ENCODE results near the gene SIDT2. TPM values are rescaled to one million over a fixed set of nuclear protein-coding genes. Genes with fewer than 3 reads are reported as not detected.
"Not testable (repeated sequence)": the region's sequence is repeated elsewhere in the genome, so short reads cannot be mapped to it uniquely, and the experiment has no call there.

The SIDT2 gene
- total and polyA plus RNA-seq, 2 of the 13 experiments (the other 11 are each of a cell fraction or from before 2014, with no cell fraction given), result 11.5 to 28.0 TPM

GRCh38 chr11:117205211-117205818 is 26.8 kb downstream of the SIDT2 start:
- Histone ChIP-seq H3K9me3 (ENCODE audit: low read length) (no peaks in the 10 kb centered on the region), H4K20me1 (ENCODE audit: insufficient read depth, low read length) (no peaks in the 10 kb centered on the region), H3K36me3 (replicated peaks in 1 of 2; ENCODE audit: control insufficient read depth in 1 of 2, insufficient read depth in 2 of 2, low read length in 2 of 2) (peaks cover 0 to 3% of the 10 kb centered on the region in 2 experiments; a peak in 1 of 5 replicates), H3K9ac (ENCODE audit: insufficient read depth, low read depth, low read length) (no peak overlapping the region), H3K27ac (ENCODE audit: extremely low read length, insufficient read depth, low read length) (no peak overlapping the region), H3K27me3 (ENCODE audit: control insufficient read depth in 1 of 2, insufficient read depth in 2 of 2, low read length in 2 of 2) (no peaks in the 10 kb centered on the region), H3K4me3 (replicated peaks in 1 of 3; ENCODE audit: insufficient read depth in 1 of 3, low read depth in 2 of 3, low read length in 3 of 3) (no peak overlapping the region), H3K79me2 (ENCODE audit: insufficient read depth, low read length) (no peaks in the 10 kb centered on the region), H3K4me2 (ENCODE audit: low read depth, low read length) (no peak overlapping the region), H3K4me1 (ENCODE audit: insufficient read depth, low read length) (no peaks in the 10 kb centered on the region), H2AFZ (ENCODE audit: low read length) (no peak overlapping the region)
- FAIRE-seq (peak; percentile 64), ATAC-seq (no peak), DNase-seq (ENCODE audit: low spot score) (no peak)
- 98% methylated on average over 6 of the region's 11 CpGs for WGBS (ENCODE audit: low lambda C conversion rate)
- intact Hi-C loops (cut with micrococcal nuclease; ENCODE audit: unreplicated experiment), result loop anchor here (5.0 kb wide), 1 partner anchor 73 kb away; no protein-coding TSS in a partner anchor
- in situ Hi-C loops (cut with HindIII; ENCODE audit: extremely low pct_ligation_motif_present, low pct_unique_long_range_greater_than_20kb), result loop anchor here (5.0 kb wide), 1 partner anchor 73 kb away; no protein-coding TSS in a partner anchor
- no TSS peak for BruUV-seq (replicated peaks)
- CTCF ChIA-PET (ENCODE audit: low intra/inter-chr PET ratio, low total read pairs), result no interaction called here
- POLR2A ChIA-PET, result no interaction called here
- TF ChIP-seq TSC22D2 (CRISPR knock-in tag; IDR thresholded peaks at IDR 0.05; ENCODE audit: borderline replicate concordance), result no peak
- no peak for TF ChIP-seq HMG20A (CRISPR knock-in tag; IDR thresholded peaks at IDR 0.05; ENCODE audit: borderline replicate concordance)
- TF ChIP-seq SMAD3 (CRISPR knock-in tag; IDR thresholded peaks at IDR 0.05), result no peak
- TF ChIP-seq POGZ (CRISPR knock-in tag; IDR thresholded peaks at IDR 0.05), result no peak
- no peak for TF ChIP-seq ZNF792 (CRISPR knock-in tag; IDR thresholded peaks at IDR 0.05)
- TF ChIP-seq TGIF2 (CRISPR knock-in tag; IDR thresholded peaks at IDR 0.05), result no peak
- TF ChIP-seq NR2F6 (IDR thresholded peaks at IDR 0.05), result no peak
- TF ChIP-seq NR2F6 (CRISPR knock-in tag; IDR thresholded peaks at IDR 0.05), result no peak
- TF ChIP-seq ZNF550 (CRISPR knock-in tag; IDR thresholded peaks at IDR 0.05; ENCODE audit: borderline replicate concordance), result no peak
- no peak for TF ChIP-seq NR0B2 (CRISPR knock-in tag; IDR thresholded peaks at IDR 0.05)
- no peak for TF ChIP-seq ZC3H13 (CRISPR knock-in tag; IDR thresholded peaks at IDR 0.05)
- TF ChIP-seq ZBTB1 (CRISPR knock-in tag; IDR thresholded peaks at IDR 0.05; ENCODE audit: borderline replicate concordance), result no peak
- TF ChIP-seq CEBPG (CRISPR knock-in tag; IDR thresholded peaks at IDR 0.05), result no peak
- TF ChIP-seq SIX1 (CRISPR knock-in tag; IDR thresholded peaks at IDR 0.05; ENCODE audit: borderline replicate concordance), result no peak
- TF ChIP-seq ZNF614 (CRISPR knock-in tag; IDR thresholded peaks at IDR 0.05; ENCODE audit: borderline replicate concordance), result no peak
- no peak for TF ChIP-seq FOSL2 (CRISPR knock-in tag; IDR thresholded peaks at IDR 0.05)
- no peak for TF ChIP-seq IRF2 (CRISPR knock-in tag; IDR thresholded peaks at IDR 0.05)
- TF ChIP-seq ZNF446 (CRISPR knock-in tag; IDR thresholded peaks at IDR 0.05), result no peak
- no peak for TF ChIP-seq SP1 (IDR thresholded peaks at IDR 0.05)
- no peak for TF ChIP-seq SP1 (CRISPR knock-in tag; IDR thresholded peaks at IDR 0.05)

GRCh38 chr11:117206111-117206510 is 27.6 kb downstream of the SIDT2 start:
- H4K20me1 ChIP-seq (ENCODE audit: insufficient read depth, low read length); H3K27ac ChIP-seq (ENCODE audit: extremely low read length, insufficient read depth, low read length); DNase-seq (ENCODE audit: low spot score); H3K9ac ChIP-seq (ENCODE audit: insufficient read depth, low read depth, low read length); CTCF ChIA-PET (ENCODE audit: low intra/inter-chr PET ratio, low total read pairs); H3K79me2 ChIP-seq (ENCODE audit: insufficient read depth, low read length); H3K4me1 ChIP-seq (ENCODE audit: insufficient read depth, low read length); H3K36me3 ChIP-seq (replicated peaks in 1 of 2; ENCODE audit: control insufficient read depth in 1 of 2, insufficient read depth in 2 of 2, low read length in 2 of 2); H2AFZ ChIP-seq (ENCODE audit: low read length); H3K9me3 ChIP-seq (ENCODE audit: low read length); POLR2A ChIA-PET; H3K27me3 ChIP-seq (ENCODE audit: control insufficient read depth in 1 of 2, insufficient read depth in 2 of 2, low read length in 2 of 2); FAIRE-seq; BruUV-seq (replicated peaks): not testable (repeated sequence)
- in situ Hi-C loops (cut with HindIII; ENCODE audit: extremely low pct_ligation_motif_present, low pct_unique_long_range_greater_than_20kb) (loop anchor here (5.0 kb wide), 1 partner anchor 74 kb away; no protein-coding TSS in a partner anchor), intact Hi-C loops (cut with micrococcal nuclease; ENCODE audit: unreplicated experiment) (loop anchor here (5.0 kb wide), 1 partner anchor 74 kb away; no protein-coding TSS in a partner anchor)
- peak overlapping the region; percentile 53; the same call in 1 of the 2 replicates for H3K4me2 ChIP-seq (ENCODE audit: low read depth, low read length)
- WGBS (ENCODE audit: low lambda C conversion rate), result 64% methylated on average over 7 of the region's 8 CpGs
- peak; percentile 15 for ATAC-seq
- peak overlapping the region in 2 of 3 experiments; percentile 12 to 30; a peak in 2 of 6 replicates for H3K4me3 ChIP-seq (replicated peaks in 1 of 3; ENCODE audit: insufficient read depth in 1 of 3, low read depth in 2 of 3, low read length in 3 of 3)

Data from HepG2 (cell line).